LNCaP clone FGC (cell line): ENCODE data around the gene HSCB.
A peak's percentile ranks its signal among the peaks of the same experiment; 100 is the strongest.
"Not testable (repeated sequence)": the region's sequence is repeated elsewhere in the genome, so short reads cannot be mapped to it uniquely, and the experiment has no call there.

Experiments used
- DNase-seq: peaks from one replicate; pipeline ENCODE4 v3.0.0-alpha.2; 2011; ENCODE audit warnings: low read depth
- H3K4me3 ChIP-seq: 2 replicates; pipeline ENCODE4 v1.5.1; 2011; ENCODE audit warnings: mild to moderate bottlenecking, low read depth, low read length, control low read depth
- CTCF ChIP-seq: IDR thresholded peaks from 2 replicates; pipeline ENCODE4 v1.5.1; 2012; ENCODE audit warnings: mild to moderate bottlenecking; ENCODE audit not compliant: control insufficient read depth, insufficient read depth; ENCODE audit errors: extremely low read depth

HSCB gene

GRCh38 chr22:28799606-28800307 is 57.9 kb downstream of the HSCB start:
- TF ChIP-seq CTCF: no peak
- DNase-seq: no peak
- peak overlapping the region; percentile 89 for H3K4me3 ChIP-seq

GRCh38 chr22:28800308-28801041 is 58.6 kb downstream of the HSCB start, which contains the start of gene XBP1:
Gene XBP1, minus strand, starts transcription at chr22:28800569.
- H3K4me3 ChIP-seq: peak within 1 kb of the TSS; percentile 89
- TF ChIP-seq CTCF: no peak
- DNase-seq: peak; percentile 74

- TF ChIP-seq CTCF: no peak
- no peak overlapping the region for H3K4me3 ChIP-seq
- DNase-seq: no peak
Observed at GRCh38 chr22:28801845-28802594, 60.2 kb downstream of the HSCB start.

GRCh38 chr22:28802595-28803123 is 60.8 kb downstream of the HSCB start:
- DNase-seq: no peak
- no peak overlapping the region for H3K4me3 ChIP-seq
- no peak for TF ChIP-seq CTCF

- not testable (repeated sequence) for DNase-seq
Observed at GRCh38 chr22:28805426-28805825, 63.6 kb downstream of the HSCB start.

More at GRCh38 chr22:28805426-28805825, 63.6 kb downstream of the HSCB start:
- H3K4me3 ChIP-seq: not testable (repeated sequence)
